Subcutaneous adipose tissue (tissue), 4 donors: ENCODE data around the gene MYO18B. TPM values are rescaled to one million over a fixed set of nuclear protein-coding genes. Genes with fewer than 3 reads are reported as not detected.

Experiments used
- CTCF ChIP-seq: fragments of 450-650 bp; IDR thresholded peaks from one replicate; pipeline ENCODE4 v1.5.1; 2016; ENCODE audit warnings: low read depth, mild to moderate bottlenecking, control low read depth, antibody characterized with exemption, moderate library complexity
- total RNA-seq, 4 donors: library from RNA; depleted of rRNA; stranded (reverse); fragments of >200 nt; gene quantifications; one replicate each; pipeline ENCODE4 v1.1.0, GENCODE V29; 2016

The MYO18B gene
- total RNA-seq, 4 donors from 2014 or later: under 0.01 TPM; not detected in 3

- no peak for TF ChIP-seq CTCF
Observed at GRCh38 chr22:25728071-25728470, 13.9 kb upstream of the MYO18B start.

DNA sequence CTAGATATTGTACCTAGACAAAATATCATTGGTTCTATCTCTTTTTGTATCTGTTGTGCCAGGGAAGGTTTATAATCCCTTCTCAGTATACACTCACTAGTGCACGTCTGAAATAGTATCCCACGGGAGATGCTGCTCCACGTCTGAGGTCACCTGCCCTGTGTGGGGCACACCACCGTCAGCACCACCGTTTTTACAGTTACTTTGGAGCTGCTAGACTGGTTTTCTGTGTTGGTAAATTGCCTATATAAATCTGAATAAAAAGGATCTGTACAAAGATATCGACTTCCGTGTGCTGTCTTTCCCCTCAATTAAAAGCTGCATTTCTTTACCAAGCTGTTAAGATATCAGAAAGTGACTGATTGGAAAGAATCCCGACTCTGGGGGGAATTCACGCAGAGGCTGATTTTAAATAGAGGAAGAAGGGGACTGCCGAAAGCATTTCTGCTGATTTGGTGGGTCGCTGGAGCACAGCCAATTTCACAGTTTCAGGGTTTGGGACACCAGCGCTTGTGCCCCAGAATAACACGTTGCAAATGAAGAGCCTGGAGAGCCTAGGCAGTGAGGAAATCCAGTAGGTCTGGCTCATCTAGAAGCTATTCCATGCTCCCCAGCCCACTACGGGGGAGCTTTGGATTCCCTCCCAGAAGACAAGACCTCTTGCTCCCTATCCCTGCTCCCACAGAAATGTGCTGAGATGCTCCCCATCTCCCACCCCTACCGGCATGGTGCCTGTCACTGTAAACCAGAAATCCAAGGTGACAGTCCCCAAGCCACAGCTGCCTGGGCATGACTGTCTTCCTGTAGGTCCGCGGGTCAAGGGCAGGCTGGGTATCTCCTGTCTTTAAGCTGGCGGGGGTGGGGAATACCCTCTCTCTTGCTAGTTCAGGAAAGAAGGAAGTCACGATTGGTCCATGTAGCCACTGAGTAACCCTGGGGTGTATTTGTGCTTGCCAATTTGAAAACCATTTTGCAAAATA, 12.7 kb upstream of the MYO18B start:
- no peak for TF ChIP-seq CTCF

DNA sequence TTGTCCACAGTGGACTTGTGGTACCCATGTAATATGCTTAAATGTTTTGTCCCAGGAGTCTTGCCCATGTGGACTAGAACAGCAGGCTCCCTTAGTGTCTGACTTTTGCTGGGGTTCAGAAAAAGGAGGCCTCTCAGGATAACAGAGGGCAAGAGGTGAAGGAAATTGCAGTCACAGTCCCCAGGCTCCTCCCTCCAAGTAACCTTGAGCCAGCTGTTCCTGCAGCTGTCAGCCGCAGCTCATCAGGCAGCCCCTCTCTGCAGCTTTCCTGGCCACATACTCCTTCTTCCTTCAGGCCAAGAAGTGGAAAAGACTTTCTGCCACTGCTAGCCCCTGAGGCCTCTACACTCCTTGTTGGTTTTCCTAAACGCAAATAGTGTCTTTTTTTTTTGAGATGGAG, 6.3 kb upstream of the MYO18B start:
- no peak for TF ChIP-seq CTCF

- TF ChIP-seq CTCF: no peak
Observed at GRCh38 chr22:25736378-25737011, 5.5 kb upstream of the MYO18B start.

DNA sequence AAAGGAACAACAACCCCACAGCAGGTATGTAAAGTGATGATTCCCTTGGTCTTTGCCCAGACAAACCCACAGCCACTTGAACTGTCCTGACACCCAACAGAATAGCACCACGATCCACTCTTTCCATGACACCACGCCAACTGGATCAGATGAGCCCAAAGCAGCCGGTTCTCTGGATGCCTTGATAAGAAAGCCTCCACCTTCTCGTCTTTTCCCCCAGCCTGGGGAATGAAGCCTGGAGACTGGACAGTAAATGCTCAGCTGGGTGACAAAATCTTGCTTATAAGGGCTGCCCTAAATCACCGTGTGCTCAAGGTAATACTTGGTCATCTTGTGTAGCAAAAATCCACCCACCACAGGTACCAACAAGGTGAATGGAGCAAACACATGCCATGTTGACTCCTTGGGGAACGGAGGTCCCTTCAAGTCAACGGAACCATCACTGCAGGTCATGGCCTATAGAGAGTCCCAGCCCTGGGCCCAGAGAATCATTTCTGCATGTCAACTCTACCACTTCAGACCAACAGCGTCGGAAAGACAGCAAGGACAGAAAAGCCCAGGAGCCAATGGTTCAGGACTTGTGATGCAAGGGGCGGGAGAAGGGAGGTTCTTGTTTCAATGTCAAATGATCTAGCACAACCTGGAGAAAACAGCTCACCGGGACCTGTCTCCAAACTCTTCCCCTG, 2.2 kb upstream of the MYO18B start:
- TF ChIP-seq CTCF: no peak

DNA sequence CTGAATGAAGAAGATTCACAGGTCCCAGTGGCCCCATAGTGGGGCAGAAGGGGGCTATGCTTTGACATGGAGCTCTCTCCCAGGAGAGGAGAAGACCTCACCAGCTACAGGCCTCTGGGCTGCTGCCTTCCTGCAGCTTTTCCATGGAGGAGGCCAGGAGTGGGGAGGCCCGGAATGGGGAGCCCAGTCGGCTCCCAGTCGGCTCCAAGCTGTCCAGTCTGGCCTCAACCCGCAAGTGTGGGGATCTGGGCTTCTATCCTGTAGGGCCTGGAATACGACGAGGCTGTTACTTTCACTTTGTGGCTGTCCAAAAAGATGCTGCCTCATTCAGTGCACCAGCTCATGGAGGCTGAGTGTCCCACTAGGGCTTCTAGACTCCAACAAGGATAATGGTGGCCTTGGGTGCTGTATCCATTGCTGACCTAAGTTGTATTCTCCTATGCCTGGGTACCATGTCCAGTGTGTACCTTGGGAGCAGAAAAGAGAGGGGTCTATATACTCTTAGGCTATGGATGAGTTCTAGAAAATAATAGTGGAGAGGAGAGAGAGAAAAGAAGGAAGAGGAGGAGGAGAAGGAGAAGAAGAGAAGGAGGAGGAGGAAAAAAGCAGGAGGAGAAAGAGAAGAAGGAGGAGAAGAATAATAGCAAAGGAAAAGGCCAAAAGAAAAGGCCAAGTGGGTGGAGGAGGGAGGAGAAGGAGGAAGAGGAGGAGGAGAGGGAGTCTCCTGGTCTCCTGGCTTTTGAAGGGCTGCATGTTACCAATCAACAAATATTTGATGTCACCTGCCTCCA, 1.1 kb downstream of the MYO18B start:
- TF ChIP-seq CTCF: no peak
